HG03039 (cell line): ENCODE data around the gene CFC1B.
"Not testable (repeated sequence)": the region's sequence is repeated elsewhere in the genome, so short reads cannot be mapped to it uniquely, and the experiment has no call there.

ENCODE experiments used
- ATAC-seq: cut with Tn5 transposase; IDR thresholded peaks from one replicate; pipeline ENCODE4 v1.9.1; 2021; ENCODE audit warnings: mild to moderate bottlenecking, moderate library complexity; ENCODE audit not compliant: unreplicated experiment

CFC1B gene

GRCh38 chr2:130556441-130556840, 35.4 kb downstream of the CFC1B start:
- ATAC-seq, result not testable (repeated sequence)

- ATAC-seq, result not testable (repeated sequence)
These were observed 45.1 kb downstream of the CFC1B start for GRCh38 chr2:130566165-130566564.

- not testable (repeated sequence) for ATAC-seq
These were observed 50.9 kb downstream of the CFC1B start for GRCh38 chr2:130571929-130572328.

GRCh38 chr2:130574230-130574629, 53.2 kb downstream of the CFC1B start:
- ATAC-seq, result not testable (repeated sequence)

- not testable (repeated sequence) for ATAC-seq
These were observed 55.3 kb downstream of the CFC1B start for GRCh38 chr2:130576209-130576784.

- ATAC-seq, result not testable (repeated sequence)
These were observed 56.5 kb downstream of the CFC1B start for GRCh38 chr2:130577559-130577958.
